ENCODE measurements around the gene SLC9A3. TPM values are rescaled to one million over a fixed set of nuclear protein-coding genes. Genes with fewer than 3 reads are reported as not detected.

The SLC9A3 gene
- total RNA-seq, 1 donor from 2014 or later, result 1.6 TPM

GRCh38 chr5:420632-421286 lies 103.5 kb downstream of the SLC9A3 start:
- TF ChIP-seq CTCF (IDR thresholded peaks at IDR 0.05; ENCODE audit: insufficient read depth, low read length, severe bottlenecking), result no peak
- Histone ChIP-seq H3K4me3 (ENCODE audit: low read depth, low read length) (no peak overlapping the region), H3K36me3 (ENCODE audit: control insufficient read depth, insufficient read depth, low read length) (no peaks in the 10 kb centered on the region), H3K27me3 (ENCODE audit: control insufficient read depth, insufficient read depth, low read length) (no peaks in the 10 kb centered on the region)
- FAIRE-seq, result no peak
- DNase-seq (ENCODE audit: low read depth), result no peak

Other genes with a start within 250 kb of the SLC9A3 start
- 0.51 and 0.53 TPM in 2 replicates for gene AHRR, start 202.7 kb downstream of the SLC9A3 start, total RNA-seq
- 37.5 and 42.4 TPM in 2 replicates for gene EXOC3, start 81.3 kb downstream of the SLC9A3 start, total RNA-seq
- 4.2 and 6.8 TPM in 2 replicates for gene CEP72, start 87.9 kb upstream of the SLC9A3 start, total RNA-seq
- gene TPPP, start 168.9 kb upstream of the SLC9A3 start, total RNA-seq, result 1.6 and 2.4 TPM in 2 replicates